ENCODE measurements around the gene LANCL2.
"Not testable (repeated sequence)": the region's sequence is repeated elsewhere in the genome, so short reads cannot be mapped to it uniquely, and the experiment has no call there.

The LANCL2 gene

DNA sequence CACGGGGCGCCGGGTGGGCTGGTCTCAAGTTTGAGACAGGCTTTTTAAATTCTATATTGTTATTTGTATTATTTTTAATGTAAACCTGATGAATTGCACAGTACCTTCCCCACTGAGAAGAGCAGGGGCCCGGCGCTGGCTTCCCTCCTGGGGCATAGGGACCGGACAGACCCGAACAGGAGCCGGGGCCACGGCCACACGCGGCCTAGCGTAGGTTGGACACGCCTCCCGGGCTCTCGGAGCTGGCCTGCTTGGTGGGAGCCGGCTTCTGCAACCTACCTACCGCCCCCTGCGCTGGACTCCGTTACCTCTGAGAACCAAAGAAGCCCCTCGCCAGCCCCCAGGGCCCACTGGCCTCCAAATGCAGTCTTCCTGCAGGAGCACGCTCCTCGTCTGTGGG is 19.8 kb upstream of the LANCL2 start:
- H3K4me3 ChIP-seq (ENCODE audit: low read depth, low read length), result no peak overlapping the region

GRCh38 chr7:55348502-55348901 is 16.6 kb upstream of the LANCL2 start:
- H3K4me3 ChIP-seq (ENCODE audit: low read depth, low read length), result no peak overlapping the region
- TF ChIP-seq, protein P1, sequence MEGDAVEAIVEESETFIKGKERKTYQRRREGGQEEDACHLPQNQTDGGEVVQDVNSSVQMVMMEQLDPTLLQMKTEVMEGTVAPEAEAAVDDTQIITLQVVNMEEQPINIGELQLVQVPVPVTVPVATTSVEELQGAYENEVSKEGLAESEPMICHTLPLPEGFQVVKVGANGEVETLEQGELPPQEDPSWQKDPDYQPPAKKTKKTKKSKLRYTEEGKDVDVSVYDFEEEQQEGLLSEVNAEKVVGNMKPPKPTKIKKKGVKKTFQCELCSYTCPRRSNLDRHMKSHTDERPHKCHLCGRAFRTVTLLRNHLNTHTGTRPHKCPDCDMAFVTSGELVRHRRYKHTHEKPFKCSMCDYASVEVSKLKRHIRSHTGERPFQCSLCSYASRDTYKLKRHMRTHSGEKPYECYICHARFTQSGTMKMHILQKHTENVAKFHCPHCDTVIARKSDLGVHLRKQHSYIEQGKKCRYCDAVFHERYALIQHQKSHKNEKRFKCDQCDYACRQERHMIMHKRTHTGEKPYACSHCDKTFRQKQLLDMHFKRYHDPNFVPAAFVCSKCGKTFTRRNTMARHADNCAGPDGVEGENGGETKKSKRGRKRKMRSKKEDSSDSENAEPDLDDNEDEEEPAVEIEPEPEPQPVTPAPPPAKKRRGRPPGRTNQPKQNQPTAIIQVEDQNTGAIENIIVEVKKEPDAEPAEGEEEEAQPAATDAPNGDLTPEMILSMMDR (IDR thresholded peaks at IDR 0.05; ENCODE audit: control insufficient read depth, extremely low read depth, insufficient read depth), result no peak
- peak; percentile 28 for DNase-seq (ENCODE audit: low read depth)

More for the DNA sequence above, 19.8 kb upstream of the LANCL2 start:
- no peak for DNase-seq (ENCODE audit: low read depth)
- TF ChIP-seq, protein P1 (IDR thresholded peaks at IDR 0.05; ENCODE audit: control insufficient read depth, extremely low read depth, insufficient read depth), result no peak

DNA sequence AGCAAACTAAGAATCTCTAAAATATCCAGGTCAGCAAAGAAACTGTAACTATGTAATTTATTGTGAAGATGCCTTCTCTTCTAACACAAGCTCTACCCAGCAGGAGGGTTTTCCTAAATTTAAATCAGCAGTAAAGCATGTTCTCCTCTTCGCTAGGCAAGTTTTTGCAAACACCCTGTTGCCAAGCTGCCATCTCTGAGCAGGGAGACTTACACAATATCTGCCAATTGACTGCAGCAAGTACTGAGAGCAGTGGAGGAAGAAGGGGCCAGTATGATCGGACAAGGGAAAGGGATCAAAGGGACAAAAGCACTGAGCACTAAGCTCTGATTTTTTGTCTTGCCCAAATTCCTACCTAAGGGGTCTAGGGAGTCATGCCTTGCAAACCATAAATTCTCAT is 16.0 kb upstream of the LANCL2 start:
- DNase-seq (ENCODE audit: low read depth), result no peak
- TF ChIP-seq, protein P1 (IDR thresholded peaks at IDR 0.05; ENCODE audit: control insufficient read depth, extremely low read depth, insufficient read depth), result no peak

GRCh38 chr7:55350281-55350680 is 14.9 kb upstream of the LANCL2 start:
- H3K4me3 ChIP-seq (ENCODE audit: low read depth, low read length), result no peak overlapping the region
- TF ChIP-seq, protein P1 (IDR thresholded peaks at IDR 0.05; ENCODE audit: control insufficient read depth, extremely low read depth, insufficient read depth), result no peak
- no peak for DNase-seq (ENCODE audit: low read depth)

More for the DNA sequence above, 16.0 kb upstream of the LANCL2 start:
- no peak overlapping the region for H3K4me3 ChIP-seq (ENCODE audit: low read depth, low read length)

DNA sequence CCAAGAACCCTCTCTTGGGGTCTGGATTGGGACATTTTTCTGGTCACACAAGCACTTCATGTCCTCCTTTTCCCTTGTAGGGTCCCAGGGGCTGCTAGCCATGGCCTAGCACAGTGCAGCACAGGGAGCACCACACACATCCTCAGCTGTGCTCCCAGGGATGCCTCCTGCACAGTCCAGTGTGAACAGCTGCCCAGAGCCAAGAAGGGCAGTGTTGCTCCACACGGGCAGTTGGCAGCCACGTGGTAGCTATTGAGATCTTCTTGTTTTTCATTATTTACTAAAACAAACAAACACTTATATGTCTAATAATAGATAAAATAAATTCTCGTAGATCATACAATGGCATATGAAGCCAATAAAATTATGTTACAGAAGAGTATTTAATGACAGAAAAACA is 13.9 kb upstream of the LANCL2 start:
- H3K4me3 ChIP-seq (ENCODE audit: low read depth, low read length), result no peak overlapping the region
- TF ChIP-seq, protein P1 (IDR thresholded peaks at IDR 0.05; ENCODE audit: control insufficient read depth, extremely low read depth, insufficient read depth), result no peak
- DNase-seq (ENCODE audit: low read depth), result peak; percentile 51

- H3K4me3 ChIP-seq (ENCODE audit: low read depth, low read length); DNase-seq (ENCODE audit: low read depth): not testable (repeated sequence)
Measured at GRCh38 chr7:55352947-55353273, 12.2 kb upstream of the LANCL2 start.

GRCh38 chr7:55360486-55360885 is 4.7 kb upstream of the LANCL2 start:
- H3K4me3 ChIP-seq (ENCODE audit: low read depth, low read length), result no peak overlapping the region
- no peak for DNase-seq (ENCODE audit: low read depth)
- TF ChIP-seq, protein P1 (IDR thresholded peaks at IDR 0.05; ENCODE audit: control insufficient read depth, extremely low read depth, insufficient read depth), result no peak
